ENCODE data around the gene EMID1. TPM values are rescaled to one million over a fixed set of nuclear protein-coding genes. Genes with fewer than 3 reads are reported as not detected.

EMID1 gene
- total and polyA plus RNA-seq, 5 donors from 2014 or later = 0.40 to 1.3 TPM; not detected in 3

DNA sequence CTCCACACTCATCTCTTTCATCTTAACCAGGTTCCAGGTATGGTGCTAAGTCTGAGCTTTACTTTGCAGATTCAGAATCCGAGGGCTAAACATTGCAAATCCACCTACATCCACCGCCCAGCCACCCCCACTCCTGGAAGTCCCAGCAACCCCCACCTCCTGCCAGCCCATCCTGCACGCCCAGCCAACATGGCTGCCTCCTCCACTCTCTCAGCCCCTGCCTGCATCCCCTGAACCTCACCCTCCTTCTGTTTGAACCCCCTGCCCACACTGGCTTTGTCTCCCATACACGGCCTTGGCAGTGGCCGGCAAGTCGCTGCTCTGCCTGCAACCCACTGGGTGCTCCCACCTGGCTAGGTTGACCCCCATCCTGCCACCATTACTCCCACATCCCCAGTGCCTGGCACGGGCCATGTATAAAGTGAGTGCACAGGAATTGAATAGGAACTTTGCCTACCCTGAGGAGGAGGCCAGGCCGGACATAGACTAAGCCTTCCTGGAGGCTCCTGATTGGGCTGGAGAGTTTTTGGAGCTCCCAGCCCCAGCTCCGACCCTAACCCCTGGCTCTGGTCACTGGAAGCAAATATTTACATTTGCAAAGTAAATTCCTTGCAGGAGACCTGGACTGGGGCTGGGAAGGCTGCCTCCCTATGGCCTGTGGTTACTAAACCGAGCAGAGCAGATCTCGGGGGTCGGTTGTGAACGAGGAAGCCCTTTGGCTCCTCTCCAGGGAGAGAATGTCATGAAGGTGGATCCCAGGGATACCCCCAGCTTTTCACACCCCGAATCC is 14.4 kb downstream of the EMID1 start:
- DNase-seq (no peak), ATAC-seq (ENCODE audit: low read depth in 2 of 2) (no peak)
- H3K36me3 Mint-ChIP-seq = no peaks in the 10 kb centered on the region
- no peak overlapping the region for H3K27ac ChIP-seq (ENCODE audit: insufficient read depth, low read length, poor library complexity, severe bottlenecking)
- H3K27me3 ChIP-seq (ENCODE audit: control insufficient read depth, insufficient read depth, low read length) = no peaks in the 10 kb centered on the region
- H3K4me3 ChIP-seq (ENCODE audit: low read depth, low read length) = no peak overlapping the region
- no peak overlapping the region for H3K4me3 Mint-ChIP-seq
- H3K4me1 Mint-ChIP-seq = no peaks in the 10 kb centered on the region
- no peaks in the 10 kb centered on the region for H3K9me3 Mint-ChIP-seq
- no peak overlapping the region for H3K27ac Mint-ChIP-seq
- H3K27me3 Mint-ChIP-seq = peaks cover 8% of the 10 kb centered on the region
- H3K9me3 ChIP-seq (ENCODE audit: control insufficient read depth in 2 of 2, low read length in 2 of 2) = no peaks in the 10 kb centered on the region
- no peaks in the 10 kb centered on the region for H3K36me3 ChIP-seq (ENCODE audit: control insufficient read depth, insufficient read depth, low read length)
- H3K4me1 ChIP-seq (ENCODE audit: control insufficient read depth, insufficient read depth, low read length, poor library complexity, severe bottlenecking) = no peaks in the 10 kb centered on the region

DNA sequence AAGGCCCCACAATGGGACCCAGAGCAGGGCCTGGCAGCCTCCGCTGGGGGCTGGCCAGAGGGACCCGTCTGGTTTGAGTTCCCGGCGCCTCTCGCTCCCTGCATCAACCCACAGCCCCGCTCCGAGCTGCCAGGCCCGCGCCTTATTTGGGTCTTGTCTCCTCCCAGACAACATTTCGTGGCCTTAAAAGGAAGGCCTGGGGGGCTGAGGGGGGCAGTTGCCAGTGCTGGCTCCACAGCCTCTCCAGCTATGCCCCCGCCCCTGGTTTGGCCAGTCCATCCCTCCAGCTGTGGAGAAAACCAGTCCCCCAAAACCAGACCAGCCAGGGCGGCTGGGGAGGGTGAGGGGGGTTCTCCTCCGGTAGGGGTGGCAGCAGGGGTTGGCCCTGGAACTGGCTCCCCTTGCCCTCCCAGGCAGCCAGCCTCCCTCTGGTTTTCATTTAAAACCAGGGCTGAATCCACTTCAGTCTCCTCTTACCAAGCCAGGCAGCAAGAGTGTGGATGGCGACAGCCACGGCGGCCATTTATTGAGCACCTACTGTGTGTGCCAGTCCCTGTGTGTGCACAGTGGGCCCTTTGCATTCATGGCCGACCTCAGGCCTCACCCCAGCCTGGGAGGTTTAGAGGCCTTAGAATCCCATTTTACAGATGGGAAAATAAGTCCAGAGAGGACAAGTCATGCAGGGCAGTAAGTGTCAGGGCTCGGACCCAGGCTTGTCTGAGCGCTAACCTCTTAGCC is 18.6 kb downstream of the EMID1 start:
- Histone ChIP-seq H3K4me3 (ENCODE audit: low read depth, low read length) (no peak overlapping the region), H3K27ac (ENCODE audit: insufficient read depth, low read length, poor library complexity, severe bottlenecking) (no peak overlapping the region), H3K4me1 (ENCODE audit: control insufficient read depth, insufficient read depth, low read length, poor library complexity, severe bottlenecking) (no peaks in the 10 kb centered on the region), H3K36me3 (ENCODE audit: control insufficient read depth, insufficient read depth, low read length) (no peaks in the 10 kb centered on the region), H3K27me3 (ENCODE audit: control insufficient read depth, insufficient read depth, low read length) (no peaks in the 10 kb centered on the region), H3K9me3 (ENCODE audit: control insufficient read depth in 2 of 2, low read length in 2 of 2) (no peaks in the 10 kb centered on the region)
- H3K27ac Mint-ChIP-seq = no peak overlapping the region
- H3K9me3 Mint-ChIP-seq = no peaks in the 10 kb centered on the region
- H3K27me3 Mint-ChIP-seq = no peaks in the 10 kb centered on the region
- no peaks in the 10 kb centered on the region for H3K36me3 Mint-ChIP-seq
- H3K4me1 Mint-ChIP-seq = no peaks in the 10 kb centered on the region
- no peak overlapping the region for H3K4me3 Mint-ChIP-seq
- no peak for ATAC-seq (ENCODE audit: low read depth in 2 of 2)
- no peak for DNase-seq

DNA sequence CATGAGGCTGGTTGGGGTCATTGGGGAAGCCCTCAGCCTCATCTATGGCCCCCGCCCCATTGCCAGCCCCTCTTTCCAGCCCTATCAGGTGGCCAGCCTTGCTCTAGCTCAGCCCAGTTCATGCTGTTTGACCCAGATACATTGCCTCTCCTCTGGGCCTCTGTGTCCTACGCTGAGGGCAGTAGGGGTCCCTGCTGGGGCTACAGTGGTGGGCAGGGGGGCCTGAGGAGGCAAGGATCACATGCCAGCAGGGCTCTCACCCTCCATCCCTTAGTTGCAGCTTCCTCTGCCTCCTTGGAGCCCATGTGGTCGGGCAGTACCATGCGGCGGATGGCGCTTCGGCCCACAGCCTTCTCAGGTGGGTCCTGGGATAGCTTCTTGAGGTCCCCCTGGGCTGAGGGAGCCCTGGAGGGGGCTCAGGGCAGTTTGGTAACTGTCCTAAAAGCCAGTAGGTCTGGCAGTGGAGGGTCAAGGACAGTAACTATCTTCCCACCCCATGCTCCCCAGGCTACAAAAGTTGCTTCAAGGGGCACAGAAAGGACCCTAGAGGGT is 19.2 kb downstream of the EMID1 start:
- H3K27me3 ChIP-seq (ENCODE audit: control insufficient read depth, insufficient read depth, low read length) = no peaks in the 10 kb centered on the region
- Mint-ChIP-seq H3K9me3 (no peaks in the 10 kb centered on the region), H3K27ac (no peak overlapping the region), H3K27me3 (peaks cover 3% of the 10 kb centered on the region), H3K4me3 (no peak overlapping the region), H3K4me1 (no peaks in the 10 kb centered on the region), H3K36me3 (no peaks in the 10 kb centered on the region)
- H3K9me3 ChIP-seq (ENCODE audit: control insufficient read depth in 2 of 2, low read length in 2 of 2) = no peaks in the 10 kb centered on the region
- no peak for DNase-seq
- no peak overlapping the region for H3K4me3 ChIP-seq (ENCODE audit: low read depth, low read length)
- H3K27ac ChIP-seq (ENCODE audit: insufficient read depth, low read length, poor library complexity, severe bottlenecking) = no peak overlapping the region
- H3K4me1 ChIP-seq (ENCODE audit: control insufficient read depth, insufficient read depth, low read length, poor library complexity, severe bottlenecking) = no peaks in the 10 kb centered on the region
- no peaks in the 10 kb centered on the region for H3K36me3 ChIP-seq (ENCODE audit: control insufficient read depth, insufficient read depth, low read length)
- ATAC-seq (ENCODE audit: low read depth in 2 of 2) = no peak

DNA sequence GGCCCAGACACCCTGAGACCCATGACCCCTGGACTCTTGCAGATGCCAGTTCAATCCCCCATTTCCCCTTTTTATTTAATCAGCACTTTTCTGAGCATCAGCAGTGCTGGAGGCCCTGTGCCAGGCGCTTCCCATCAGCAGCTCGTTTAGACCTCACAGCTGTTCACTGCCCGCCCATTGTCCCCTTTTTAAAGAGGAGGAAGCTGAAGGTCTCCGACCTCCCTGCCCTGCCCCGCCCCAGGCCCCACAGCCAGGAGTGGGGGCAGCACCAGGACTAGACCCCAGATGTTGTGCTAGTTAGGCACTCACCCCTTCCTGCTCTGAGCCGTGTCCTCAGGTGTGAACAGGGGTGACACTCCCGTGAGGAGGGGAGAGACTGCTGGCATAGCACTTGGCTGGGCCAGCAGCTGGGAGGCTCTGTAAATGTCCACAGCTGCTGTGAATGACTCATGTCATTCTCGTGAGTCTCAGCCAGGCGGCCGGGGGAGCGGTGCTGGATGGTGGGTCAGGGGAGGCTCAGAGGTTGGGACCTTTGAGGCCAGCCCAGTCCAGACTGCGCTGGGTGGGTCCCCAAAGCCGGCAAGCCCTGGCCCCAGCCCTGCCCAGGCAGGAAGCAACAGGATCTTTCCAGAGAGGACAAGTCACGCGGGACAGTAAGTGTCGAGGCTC is 19.9 kb downstream of the EMID1 start:
- Histone ChIP-seq H3K4me3 (ENCODE audit: low read depth, low read length) (no peak overlapping the region), H3K9me3 (ENCODE audit: control insufficient read depth in 2 of 2, low read length in 2 of 2) (no peaks in the 10 kb centered on the region), H3K4me1 (ENCODE audit: control insufficient read depth, insufficient read depth, low read length, poor library complexity, severe bottlenecking) (no peaks in the 10 kb centered on the region), H3K36me3 (ENCODE audit: control insufficient read depth, insufficient read depth, low read length) (no peaks in the 10 kb centered on the region), H3K27ac (ENCODE audit: insufficient read depth, low read length, poor library complexity, severe bottlenecking) (no peak overlapping the region), H3K27me3 (ENCODE audit: control insufficient read depth, insufficient read depth, low read length) (no peaks in the 10 kb centered on the region)
- ATAC-seq (ENCODE audit: low read depth in 2 of 2) (no peak), DNase-seq (no peak)
- Mint-ChIP-seq H3K27ac (no peak overlapping the region), H3K27me3 (peaks cover 4% of the 10 kb centered on the region), H3K9me3 (no peaks in the 10 kb centered on the region), H3K36me3 (no peaks in the 10 kb centered on the region), H3K4me3 (no peak overlapping the region), H3K4me1 (no peaks in the 10 kb centered on the region)

DNA sequence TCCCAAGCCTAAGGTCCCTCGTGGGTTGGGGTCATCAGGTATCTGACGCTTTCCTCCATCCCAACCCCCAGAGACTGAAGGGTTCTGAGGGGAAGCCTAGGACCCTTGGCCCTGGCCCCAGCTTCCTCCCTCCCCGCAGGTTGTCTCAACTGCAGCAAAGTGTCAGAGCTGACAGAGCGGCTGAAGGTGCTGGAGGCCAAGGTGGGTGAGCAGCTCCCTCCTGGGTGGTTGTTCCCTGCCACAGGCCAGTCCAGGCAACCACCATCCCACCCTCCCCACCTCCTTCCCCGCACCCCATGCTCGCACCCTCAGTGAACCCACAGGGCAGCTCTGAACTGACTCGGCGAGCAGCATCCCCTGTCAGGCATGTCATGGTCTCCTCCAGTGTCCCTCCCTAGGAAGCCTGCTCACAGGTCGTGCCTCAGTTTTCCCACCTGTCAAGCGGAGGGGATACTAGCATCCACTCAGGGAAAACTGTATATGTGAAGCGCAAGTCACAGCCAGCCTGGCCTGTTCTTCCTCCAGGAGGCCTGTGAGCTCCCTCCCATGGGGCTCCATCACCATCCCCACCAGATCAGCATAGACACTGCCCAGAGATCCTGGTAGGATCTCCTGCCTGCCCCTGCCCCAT is 20.8 kb downstream of the EMID1 start:
- Mint-ChIP-seq H3K4me3 (no peak overlapping the region), H3K27ac (no peak overlapping the region), H3K36me3 (no peaks in the 10 kb centered on the region), H3K9me3 (no peaks in the 10 kb centered on the region), H3K27me3 (peaks cover 4% of the 10 kb centered on the region), H3K4me1 (no peaks in the 10 kb centered on the region)
- H3K9me3 ChIP-seq (ENCODE audit: control insufficient read depth in 2 of 2, low read length in 2 of 2) = no peaks in the 10 kb centered on the region
- no peaks in the 10 kb centered on the region for H3K27me3 ChIP-seq (ENCODE audit: control insufficient read depth, insufficient read depth, low read length)
- H3K36me3 ChIP-seq (ENCODE audit: control insufficient read depth, insufficient read depth, low read length) = no peaks in the 10 kb centered on the region
- ATAC-seq (ENCODE audit: low read depth in 2 of 2) = no peak
- H3K4me1 ChIP-seq (ENCODE audit: control insufficient read depth, insufficient read depth, low read length, poor library complexity, severe bottlenecking) = no peaks in the 10 kb centered on the region
- no peak for DNase-seq
- no peak overlapping the region for H3K27ac ChIP-seq (ENCODE audit: insufficient read depth, low read length, poor library complexity, severe bottlenecking)
- no peak overlapping the region for H3K4me3 ChIP-seq (ENCODE audit: low read depth, low read length)

DNA sequence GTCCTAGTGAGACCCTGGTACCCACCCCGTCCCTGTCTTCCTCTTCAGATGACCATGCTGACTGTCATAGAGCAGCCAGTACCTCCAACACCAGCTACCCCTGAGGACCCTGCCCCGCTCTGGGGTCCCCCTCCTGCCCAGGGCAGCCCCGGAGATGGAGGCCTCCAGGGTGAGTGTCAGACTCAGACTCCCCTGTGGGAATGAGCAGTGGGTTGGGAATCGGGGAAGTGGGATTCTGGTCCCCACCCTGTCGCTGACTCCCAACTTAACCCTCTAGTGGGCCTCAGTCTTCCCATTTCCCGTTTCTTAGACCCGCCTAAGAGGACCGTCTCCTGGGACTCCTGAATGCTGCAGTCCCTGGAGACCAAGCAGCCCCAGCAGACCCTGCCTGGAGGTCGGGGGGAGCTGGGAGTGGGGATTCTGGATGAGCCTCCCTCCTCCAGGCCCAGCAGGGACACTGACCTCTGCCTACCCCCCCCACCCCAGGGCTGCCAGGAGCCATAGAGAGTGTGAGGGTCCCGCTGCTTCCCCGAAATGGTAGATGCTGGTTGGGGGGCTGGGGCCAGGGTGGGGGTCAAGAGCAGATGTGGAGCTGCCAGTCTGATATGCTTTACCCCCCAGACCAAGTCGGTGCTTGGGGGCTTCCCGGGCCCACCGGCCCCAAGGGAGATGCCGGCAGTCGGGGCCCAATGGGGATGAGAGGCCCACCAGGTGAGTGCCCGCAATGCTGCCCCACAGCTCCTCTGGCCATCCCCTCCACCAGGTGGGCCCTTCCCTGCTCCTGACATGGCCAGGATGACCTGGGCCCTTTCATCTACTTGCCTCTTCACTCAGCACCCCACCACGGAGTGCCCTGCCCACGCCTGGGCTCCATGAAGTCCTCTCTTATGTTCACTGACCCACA is 25.5 kb downstream of the EMID1 start:
- no peak overlapping the region for H3K4me3 Mint-ChIP-seq

More for the DNA sequence above, 25.5 kb downstream of the EMID1 start:
- no peak overlapping the region for H3K27ac ChIP-seq (ENCODE audit: insufficient read depth, low read length, poor library complexity, severe bottlenecking)
- H3K4me3 ChIP-seq (ENCODE audit: low read depth, low read length) = no peak overlapping the region
- Mint-ChIP-seq H3K27ac (no peak overlapping the region), H3K4me1 (peaks cover 0 to 5% (median 0%) of the 10 kb centered on the region in 4 donors), H3K27me3 (peaks cover 9% of the 10 kb centered on the region), H3K9me3 (peaks cover 0 to 5% (median 0%) of the 10 kb centered on the region in 7 donors), H3K36me3 (peaks cover 4% of the 10 kb centered on the region)
- H3K27me3 ChIP-seq (ENCODE audit: control insufficient read depth, insufficient read depth, low read length) = no peaks in the 10 kb centered on the region
- H3K36me3 ChIP-seq (ENCODE audit: control insufficient read depth, insufficient read depth, low read length) = no peaks in the 10 kb centered on the region
- DNase-seq (no peak), ATAC-seq (ENCODE audit: low read depth in 2 of 2) (no peak)
- H3K9me3 ChIP-seq (ENCODE audit: control insufficient read depth in 2 of 2, low read length in 2 of 2) = no peaks in the 10 kb centered on the region
- no peaks in the 10 kb centered on the region for H3K4me1 ChIP-seq (ENCODE audit: control insufficient read depth, insufficient read depth, low read length, poor library complexity, severe bottlenecking)

Data from CD4-positive, CD25-positive, alpha-beta regulatory T cell (primary cell).